Activated CD4-positive, alpha-beta T cell treated with anti-CD3 and anti-CD28 coated beads, Interleukin-2, amount 50 U/mL, for 24 hours (primary cell): Measurements from ENCODE around the gene REV1.
"Not testable (repeated sequence)": the region's sequence is repeated elsewhere in the genome, so short reads cannot be mapped to it uniquely, and the experiment has no call there.

Experiments
- DNase-seq, 2 donors: peaks; one replicate each; pipeline ENCODE4 v3.0.0-alpha.2; 2020; ENCODE audit warnings: low read depth in 1 of 2, low spot score in 1 of 2

REV1 gene

GRCh38 chr2:99489761-99490622 lies at the start of gene REV1:
TSS of gene REV1 (minus strand) at chr2:99490017. CDS start at chr2:99464975, 25,042 bp downstream.
- DNase-seq = peak; percentile 89 to 90

GRCh38 chr2:99537910-99538485 lies 48.2 kb upstream of the REV1 start:
- DNase-seq = no peak

- DNase-seq = no peak
These were observed 34.2 kb upstream of the REV1 start for GRCh38 chr2:99524056-99524455.

- DNase-seq = no peak
These were observed 32.3 kb upstream of the REV1 start for GRCh38 chr2:99522157-99522556.

GRCh38 chr2:99520813-99521212 lies 31.0 kb upstream of the REV1 start:
- no peak for DNase-seq

GRCh38 chr2:99520195-99520594 lies 30.4 kb upstream of the REV1 start:
- DNase-seq = no peak

GRCh38 chr2:99514357-99514756 lies 24.5 kb upstream of the REV1 start:
- DNase-seq = no peak

- DNase-seq = no peak
These were observed 22.4 kb upstream of the REV1 start for GRCh38 chr2:99512181-99512591.

- DNase-seq = no peak
These were observed 19.6 kb upstream of the REV1 start for GRCh38 chr2:99509387-99509786.

- DNase-seq = no peak
These were observed 18.4 kb upstream of the REV1 start for GRCh38 chr2:99507937-99508818.

GRCh38 chr2:99504844-99505584 lies 15.2 kb upstream of the REV1 start:
- no peak for DNase-seq

GRCh38 chr2:99503662-99504416 lies 14.0 kb upstream of the REV1 start:
- DNase-seq = not testable (repeated sequence)

- DNase-seq = no peak
These were observed 6.2 kb upstream of the REV1 start for GRCh38 chr2:99496021-99496420.

GRCh38 chr2:99495115-99495860 lies 5.5 kb upstream of the REV1 start:
- DNase-seq = no peak

- no peak for DNase-seq
These were observed 2.9 kb upstream of the REV1 start for GRCh38 chr2:99492721-99493120.

GRCh38 chr2:99490623-99491461 lies 1.0 kb upstream of the REV1 start:
- no peak for DNase-seq

- peak in 1 of 2 donors; percentile 7 for DNase-seq
These were observed 605 bp downstream of the REV1 start for GRCh38 chr2:99489063-99489760.

GRCh38 chr2:99488539-99489062 lies 1.2 kb downstream of the REV1 start:
- no peak for DNase-seq
